Caco-2 (cell line): ENCODE data around the gene UNC119. TPM values are rescaled to one million over a fixed set of nuclear protein-coding genes. Genes with fewer than 3 reads are reported as not detected.

Experiments
- Bru-seq: library from RNA; stranded (reverse); fragments of 400-500 nt; gene quantifications from one replicate; lab custom pipeline; 2021; lab: Mats Ljungman, UMichigan
- BruChase-seq, 2 experiments: library from RNA; stranded (reverse); fragments of 400-500 nt; gene quantifications; one replicate each; lab custom pipeline; 2021; lab: Mats Ljungman, UMichigan
- BruUV-seq: library from RNA; stranded (reverse); fragments of 400-500 nt; replicated peaks from 2 replicates; lab custom pipeline; 2021; lab: Mats Ljungman, UMichigan
- CTCF ChIA-PET: fragments of 300-600 bp; sonication (Branson Sonifier 250); formaldehyde crosslinking; loops from one replicate; lab custom pipeline; 2022; ENCODE audit warnings: antibody characterized with exemption; lab: Charles Lee
- POLR2A ChIA-PET: fragments of 300-600 bp; sonication (Branson Sonifier 250); formaldehyde crosslinking; loops from one replicate; lab custom pipeline; 2022; ENCODE audit warnings: antibody characterized with exemption; lab: Charles Lee
- DNase-seq, 2 experiments: peaks; one replicate each; pipeline versions ENCODE4 v3.0.0 to v3.0.0-alpha.2; 2020 to 2022
- H3K27me3 ChIP-seq: replicated peaks from 2 replicates; pipeline ENCODE4 v1.6.0; 2011; ENCODE audit warnings: low read length; ENCODE audit not compliant: control insufficient read depth, insufficient read depth
- H3K36me3 ChIP-seq: 2 replicates; pipeline ENCODE4 v1.5.1; 2011; ENCODE audit warnings: low read length; ENCODE audit not compliant: control insufficient read depth, insufficient read depth
- H3K4me1 ChIP-seq: fragments of 250-450 bp; sonication (Bioruptor Pico); 2 replicates; pipeline ENCODE4 v1.5.1; 2020; ENCODE audit warnings: mild to moderate bottlenecking
- H3K4me3 ChIP-seq: 2 replicates; pipeline ENCODE4 v1.5.1; 2011; ENCODE audit warnings: low read depth, mild to moderate bottlenecking, control low read depth, low read length
- H3K9me3 ChIP-seq: fragments of 250-450 bp; sonication (Bioruptor Pico); 2 replicates; pipeline ENCODE4 v1.5.1; 2020; ENCODE audit warnings: mild to moderate bottlenecking, moderate library complexity
- H3K27ac Mint-ChIP-seq: one replicate; pipeline ENCODE4 v1.8.0; 2022; ENCODE audit warnings: mixed read lengths; ENCODE audit not compliant: unreplicated experiment
- H3K27me3 Mint-ChIP-seq: one replicate; pipeline ENCODE4 v1.8.0; 2022; ENCODE audit warnings: mixed read lengths; ENCODE audit not compliant: insufficient read depth, unreplicated experiment
- H3K36me3 Mint-ChIP-seq: one replicate; pipeline ENCODE4 v1.8.0; 2022; ENCODE audit warnings: mild to moderate bottlenecking, mixed read lengths; ENCODE audit not compliant: insufficient read depth, unreplicated experiment
- H3K4me1 Mint-ChIP-seq: one replicate; pipeline ENCODE4 v1.8.0; 2022; ENCODE audit warnings: low read depth, mixed read lengths; ENCODE audit not compliant: unreplicated experiment
- H3K4me3 Mint-ChIP-seq: one replicate; pipeline ENCODE4 v1.8.0; 2022; ENCODE audit warnings: mild to moderate bottlenecking, moderate library complexity, mixed read lengths; ENCODE audit not compliant: unreplicated experiment
- H3K9me3 Mint-ChIP-seq: one replicate; pipeline ENCODE4 v1.8.0; 2022; ENCODE audit warnings: mixed read lengths; ENCODE audit not compliant: unreplicated experiment
- intact Hi-C: fragments of 100-400 bp; cut with micrococcal nuclease; formaldehyde crosslinking; loops from one replicate; pipeline ENCODE4 v1.10.0; 2022; ENCODE audit not compliant: unreplicated experiment
- long read RNA-seq: library from polyadenylated mRNA; stranded (forward); transcript quantifications from one replicate; pipeline ENCODE4 v2.0.0, GENCODE V29; 2022
- total RNA-seq: library from RNA; stranded (reverse); gene quantifications from 2 replicates; pipeline ENCODE4 v1.2.3, GENCODE V29; 2022
- TF ChIP-seq, protein P1 (sequence below), 2 experiments: fragments of 200-600 bp in 1 of 2; IDR thresholded peaks; 1 replicate in 1 of 2; 2 replicates in 1 of 2; pipeline versions ENCODE4 v1.5.1 to v1.8.0; 2011 to 2022; ENCODE audit warnings: antibody characterized with exemption in 1 of 2, control low read depth in 1 of 2, inconsistent platforms in 1 of 2, low read depth in 1 of 2, low read length in 1 of 2, mild to moderate bottlenecking in 1 of 2, moderate library complexity in 1 of 2; ENCODE audit not compliant: insufficient read depth in 1 of 2, severe bottlenecking in 1 of 2, unreplicated experiment in 1 of 2

The UNC119 gene
- total RNA-seq: 40.5 and 41.3 TPM in 2 replicates
- Bru-seq, nascent RNA: percentile 67 among the genes with signal in this experiment
- BruChase-seq, experiment 1, labeled RNA remaining after a 2-hour chase: percentile 85 among the genes with signal in this experiment
- percentile 86 among the genes with signal in this experiment for BruChase-seq, experiment 2, labeled RNA remaining after a 6-hour chase
- long read RNA-seq, transcript UNC119-201 (4 exons, 1,653 nt): minor isoform, 19 of 97 reads
- long read RNA-seq, transcript UNC119-202 (5 exons, 1,424 nt): major isoform, 63 of 97 reads
- long read RNA-seq, partial matches to known transcripts: 5 of 97 reads
- long read RNA-seq, other reads (novel, unspliced or antisense): 5 of 97 reads

DNA sequence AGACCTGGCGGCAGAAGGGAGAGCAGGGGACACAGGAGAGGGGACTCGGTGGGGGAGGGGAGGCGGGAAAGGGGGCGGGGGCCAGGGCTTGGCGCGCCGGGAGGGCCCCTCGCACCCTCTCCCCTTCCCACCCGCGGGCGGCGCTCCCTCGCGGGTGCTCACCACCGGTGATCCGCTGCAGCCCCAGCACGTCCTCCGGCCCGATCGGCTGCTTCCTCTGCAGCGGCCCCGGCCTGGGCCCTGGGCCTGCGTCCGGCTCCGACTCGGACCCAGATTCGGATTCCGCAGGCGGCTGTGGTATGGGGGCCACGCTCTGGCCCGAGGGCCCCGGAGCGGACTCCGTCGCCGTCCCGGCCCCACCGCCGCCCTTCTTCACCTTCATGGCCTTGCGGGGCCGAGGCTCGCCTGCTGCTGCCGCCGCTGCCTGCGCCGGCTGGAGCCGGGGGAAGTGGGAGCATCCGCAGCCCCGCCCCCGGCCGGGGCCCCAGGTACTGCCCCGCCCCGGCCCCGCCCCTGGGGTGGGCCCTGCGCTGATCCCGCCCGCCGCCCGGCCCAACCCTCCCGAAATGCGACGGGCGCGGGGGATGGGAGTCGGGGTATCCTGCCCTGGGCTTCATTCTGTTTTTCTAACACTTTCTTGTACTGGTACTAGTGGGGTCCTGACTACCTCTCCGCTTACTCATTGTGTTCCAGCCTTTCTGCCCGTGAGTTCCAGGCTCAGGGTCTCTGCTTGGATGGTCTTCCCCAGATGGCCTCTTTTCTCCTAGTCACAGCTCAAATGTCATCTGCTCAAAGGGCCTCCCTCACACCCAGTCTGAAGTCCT lies at the start of gene UNC119:
UNC119 (minus strand) TSS at position 449 of the 824 bp plus-strand sequence; CDS start at position 382, 67 bp downstream.
- Histone ChIP-seq H3K4me3 (peak within 1 kb of the TSS; percentile 94), H3K9me3 (no peaks in the 10 kb centered on the region), H3K36me3 (no peaks in the 10 kb centered on the region; the same call in 1 of the 2 replicates), H3K4me1 (peaks cover 26% of the 10 kb centered on the region), H3K27me3 (no peaks in the 10 kb centered on the region)
- no TSS peak for BruUV-seq
- DNase-seq: peak; percentile 75 to 88
- intact Hi-C loops: loop anchor here (2.0 kb wide), 1 partner anchor 24 kb away; the partner anchor contains the start of gene ALDOC
- ChIA-PET CTCF (interaction anchor here (0.6 to 0.8 kb wide), 2 partner anchors 18 to 217 kb away, joined by 3 to 8 read pairs; partner anchors contain the start of genes IFT20 and TNFAIP1), POLR2A (interaction anchor here (0.9 kb wide), 1 partner anchor 217 kb away, joined by 10 read pairs; the partner anchor contains the start of genes IFT20 and TNFAIP1)
- peak within 1 kb of the TSS; percentile 74 for H3K27ac Mint-ChIP-seq
- TF ChIP-seq, protein P1, sequence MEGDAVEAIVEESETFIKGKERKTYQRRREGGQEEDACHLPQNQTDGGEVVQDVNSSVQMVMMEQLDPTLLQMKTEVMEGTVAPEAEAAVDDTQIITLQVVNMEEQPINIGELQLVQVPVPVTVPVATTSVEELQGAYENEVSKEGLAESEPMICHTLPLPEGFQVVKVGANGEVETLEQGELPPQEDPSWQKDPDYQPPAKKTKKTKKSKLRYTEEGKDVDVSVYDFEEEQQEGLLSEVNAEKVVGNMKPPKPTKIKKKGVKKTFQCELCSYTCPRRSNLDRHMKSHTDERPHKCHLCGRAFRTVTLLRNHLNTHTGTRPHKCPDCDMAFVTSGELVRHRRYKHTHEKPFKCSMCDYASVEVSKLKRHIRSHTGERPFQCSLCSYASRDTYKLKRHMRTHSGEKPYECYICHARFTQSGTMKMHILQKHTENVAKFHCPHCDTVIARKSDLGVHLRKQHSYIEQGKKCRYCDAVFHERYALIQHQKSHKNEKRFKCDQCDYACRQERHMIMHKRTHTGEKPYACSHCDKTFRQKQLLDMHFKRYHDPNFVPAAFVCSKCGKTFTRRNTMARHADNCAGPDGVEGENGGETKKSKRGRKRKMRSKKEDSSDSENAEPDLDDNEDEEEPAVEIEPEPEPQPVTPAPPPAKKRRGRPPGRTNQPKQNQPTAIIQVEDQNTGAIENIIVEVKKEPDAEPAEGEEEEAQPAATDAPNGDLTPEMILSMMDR (IDR thresholded peaks at IDR 0.05; ENCODE audit: insufficient read depth in 1 of 2, low read depth in 1 of 2, low read length in 1 of 2, severe bottlenecking in 1 of 2, unreplicated experiment in 1 of 2): no peak
- H3K9me3 Mint-ChIP-seq: no peaks in the 10 kb centered on the region
- H3K27me3 Mint-ChIP-seq: no peaks in the 10 kb centered on the region
- H3K4me3 Mint-ChIP-seq: peak within 1 kb of the TSS; percentile 81
- peaks cover 48% of the 10 kb centered on the region for H3K36me3 Mint-ChIP-seq
- H3K4me1 Mint-ChIP-seq: peaks cover 31% of the 10 kb centered on the region

DNA sequence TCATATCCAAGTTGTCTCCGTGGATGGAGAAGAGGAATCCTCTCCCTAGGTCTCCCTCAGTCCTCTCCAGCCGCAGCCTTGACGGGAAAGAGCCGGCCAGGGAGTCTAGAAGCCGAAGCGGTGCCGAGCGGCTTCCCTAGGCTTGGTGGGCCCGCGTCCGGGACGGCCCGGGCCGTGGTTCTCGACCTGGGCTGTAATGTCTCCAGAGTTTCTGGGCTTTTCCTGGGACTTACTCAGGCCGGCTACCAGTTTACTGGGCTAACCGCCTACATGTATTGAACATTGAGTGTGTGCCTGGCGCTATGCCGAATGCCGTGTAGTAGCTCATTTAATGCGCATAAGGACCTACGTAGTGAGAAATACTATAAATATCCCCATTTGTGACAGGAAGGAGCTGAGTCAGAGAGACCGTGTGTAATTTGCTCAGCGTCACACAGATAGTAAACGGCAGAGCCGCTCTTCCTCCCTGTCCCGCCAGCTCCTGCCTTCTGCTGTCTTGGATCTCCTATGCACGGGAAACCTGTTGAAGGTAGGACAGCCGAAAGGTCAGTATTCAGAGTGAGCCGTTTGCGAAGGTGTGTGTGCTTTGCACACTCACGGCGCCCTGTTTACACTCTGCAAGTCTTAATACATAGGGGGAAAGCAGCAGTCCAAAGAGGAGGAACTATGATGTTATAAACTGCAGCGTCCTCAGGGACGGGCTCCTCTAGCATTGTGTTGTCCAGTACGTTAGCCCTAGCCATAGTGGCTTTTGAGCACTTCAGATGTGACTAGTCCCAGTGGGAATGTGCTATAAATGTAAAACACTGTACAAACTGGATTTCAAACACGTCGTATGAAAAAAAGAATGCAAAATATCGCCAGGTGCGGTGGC lies 47.1 kb upstream of the UNC119 start:
- Mint-ChIP-seq H3K27ac (peak overlapping the region; percentile 99), H3K4me3 (peak overlapping the region; percentile 96), H3K9me3 (no peaks in the 10 kb centered on the region), H3K36me3 (peaks cover 45% of the 10 kb centered on the region), H3K27me3 (no peaks in the 10 kb centered on the region), H3K4me1 (peaks cover 20% of the 10 kb centered on the region)
- ChIA-PET POLR2A (interaction anchor here (0.5 to 1.4 kb wide), 6 partner anchors 15 to 62 kb away, joined by 3 to 9 read pairs (median 6); partner anchors contain the start of genes ALDOC, BLTP2, PIGS and SDF2), CTCF (interaction anchor here (0.8 to 1.0 kb wide), 3 partner anchors 13 to 183 kb away, joined by 3 read pairs; partner anchors contain the start of gene PIGS)
- TSS peak; percentile 83 for BruUV-seq
- H3K27me3 ChIP-seq: no peaks in the 10 kb centered on the region
- peaks cover 6% of the 10 kb centered on the region for H3K4me1 ChIP-seq
- peak overlapping the region; percentile 86 for H3K4me3 ChIP-seq
- peak; percentile 55 to 65 for DNase-seq
- no peaks in the 10 kb centered on the region for H3K36me3 ChIP-seq
- intact Hi-C loops: loop anchor here (2.0 to 10.0 kb wide), 2 partner anchors 23 to 45 kb away; partner anchors contain the start of genes ALDOC and BLTP2
- no peaks in the 10 kb centered on the region for H3K9me3 ChIP-seq
- TF ChIP-seq, protein P1 (IDR thresholded peaks at IDR 0.05; ENCODE audit: insufficient read depth in 1 of 2, low read depth in 1 of 2, low read length in 1 of 2, severe bottlenecking in 1 of 2, unreplicated experiment in 1 of 2): no peak
